GM19467 (cell line): ENCODE measurements around the gene SPSB2.
"Not testable (repeated sequence)": the region's sequence is repeated elsewhere in the genome, so short reads cannot be mapped to it uniquely, and the experiment has no call there.

Source experiments
- ATAC-seq: cut with Tn5 transposase; IDR thresholded peaks from one replicate; pipeline ENCODE4 v1.9.1; 2021; ENCODE audit warnings: mild to moderate bottlenecking, moderate library complexity; ENCODE audit not compliant: unreplicated experiment

The SPSB2 gene

DNA sequence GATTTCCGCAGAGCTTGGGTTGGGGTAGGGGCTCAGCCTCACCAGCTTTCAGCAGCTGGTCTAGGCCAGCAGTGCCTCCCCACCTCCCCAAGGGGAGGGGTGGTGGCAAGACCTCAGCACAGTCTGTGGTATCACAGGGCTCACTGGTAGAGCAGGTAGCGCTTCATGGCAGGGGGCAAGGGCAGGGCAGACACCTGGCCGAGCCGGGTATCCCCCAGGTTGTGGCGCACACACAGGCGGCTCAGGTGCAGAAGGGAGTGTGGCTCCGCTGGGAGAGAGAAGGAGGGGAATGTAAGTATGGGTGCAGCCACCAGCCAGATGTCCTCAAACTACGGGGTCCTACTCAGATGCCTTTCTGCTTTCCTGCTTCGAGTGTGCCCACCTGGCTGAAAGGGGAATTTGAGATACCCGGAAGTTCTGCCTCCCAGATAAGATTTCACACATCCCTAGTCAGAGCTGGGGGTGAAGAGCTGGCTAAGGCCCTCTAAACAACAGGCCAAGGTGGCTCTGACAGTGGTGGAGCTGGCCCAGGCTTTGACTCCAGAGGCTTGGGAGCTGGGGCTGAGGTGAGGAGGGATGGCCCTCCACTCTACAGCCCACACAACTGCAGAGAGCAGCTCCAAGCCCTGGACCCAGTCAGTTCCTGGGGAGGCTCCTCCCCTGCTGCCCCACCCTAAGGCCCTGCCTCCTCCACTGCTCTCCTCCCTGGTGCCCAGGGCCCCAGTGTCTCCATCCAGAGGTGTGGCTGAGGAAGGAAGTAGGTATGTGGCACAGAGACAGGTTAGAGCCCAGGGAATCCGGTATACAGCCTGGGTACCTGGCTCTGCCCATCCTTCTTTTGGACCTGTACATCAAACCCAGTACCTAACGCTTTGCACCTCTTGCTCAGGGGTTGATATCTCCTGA lies 1.8 kb downstream of the SPSB2 start:
- no peak for ATAC-seq

DNA sequence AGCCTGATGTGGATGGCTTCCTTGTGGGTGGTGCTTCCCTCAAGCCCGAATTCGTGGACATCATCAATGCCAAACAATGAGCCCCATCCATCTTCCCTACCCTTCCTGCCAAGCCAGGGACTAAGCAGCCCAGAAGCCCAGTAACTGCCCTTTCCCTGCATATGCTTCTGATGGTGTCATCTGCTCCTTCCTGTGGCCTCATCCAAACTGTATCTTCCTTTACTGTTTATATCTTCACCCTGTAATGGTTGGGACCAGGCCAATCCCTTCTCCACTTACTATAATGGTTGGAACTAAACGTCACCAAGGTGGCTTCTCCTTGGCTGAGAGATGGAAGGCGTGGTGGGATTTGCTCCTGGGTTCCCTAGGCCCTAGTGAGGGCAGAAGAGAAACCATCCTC lies 2.8 kb downstream of the SPSB2 start:
- ATAC-seq: not testable (repeated sequence)

GRCh38 chr12:6869049-6870021 lies 3.8 kb downstream of the SPSB2 start:
- no peak for ATAC-seq

- no peak for ATAC-seq
Observed at GRCh38 chr12:6868211-6869048, 4.7 kb downstream of the SPSB2 start.

- ATAC-seq: peak; percentile 46
Observed at GRCh38 chr12:6867413-6868210, 5.5 kb downstream of the SPSB2 start, which contains the start of gene TPI1. Gene TPI1, plus strand, starts transcription at chr12:6867531. Its CDS starts 36 bp downstream, at chr12:6867567.

DNA sequence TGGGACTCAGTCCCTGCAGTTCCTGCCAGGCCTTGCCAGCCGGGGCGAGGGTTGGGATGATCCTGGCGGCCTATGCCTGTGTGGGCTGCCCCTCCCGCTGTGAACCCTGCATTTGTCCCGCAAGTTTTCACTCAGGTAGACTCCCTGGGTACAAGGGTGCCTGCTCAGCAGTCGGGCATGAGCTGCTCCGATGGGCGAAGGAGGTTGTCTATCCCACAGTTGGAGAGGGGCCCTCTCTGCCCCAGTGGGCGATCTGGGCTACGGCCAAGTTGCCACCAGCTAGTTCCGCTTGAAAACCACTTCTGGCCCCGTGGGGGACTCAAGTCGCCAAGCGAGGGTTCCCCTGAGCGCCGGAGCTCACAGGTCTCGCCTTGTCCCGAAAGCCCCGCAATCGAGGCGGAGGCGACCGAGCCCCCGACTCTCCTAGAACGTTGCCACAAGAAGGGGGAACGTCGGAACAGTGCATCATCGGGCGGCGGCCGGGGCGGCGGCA lies 6.1 kb downstream of the SPSB2 start:
- ATAC-seq: peak; percentile 2

DNA sequence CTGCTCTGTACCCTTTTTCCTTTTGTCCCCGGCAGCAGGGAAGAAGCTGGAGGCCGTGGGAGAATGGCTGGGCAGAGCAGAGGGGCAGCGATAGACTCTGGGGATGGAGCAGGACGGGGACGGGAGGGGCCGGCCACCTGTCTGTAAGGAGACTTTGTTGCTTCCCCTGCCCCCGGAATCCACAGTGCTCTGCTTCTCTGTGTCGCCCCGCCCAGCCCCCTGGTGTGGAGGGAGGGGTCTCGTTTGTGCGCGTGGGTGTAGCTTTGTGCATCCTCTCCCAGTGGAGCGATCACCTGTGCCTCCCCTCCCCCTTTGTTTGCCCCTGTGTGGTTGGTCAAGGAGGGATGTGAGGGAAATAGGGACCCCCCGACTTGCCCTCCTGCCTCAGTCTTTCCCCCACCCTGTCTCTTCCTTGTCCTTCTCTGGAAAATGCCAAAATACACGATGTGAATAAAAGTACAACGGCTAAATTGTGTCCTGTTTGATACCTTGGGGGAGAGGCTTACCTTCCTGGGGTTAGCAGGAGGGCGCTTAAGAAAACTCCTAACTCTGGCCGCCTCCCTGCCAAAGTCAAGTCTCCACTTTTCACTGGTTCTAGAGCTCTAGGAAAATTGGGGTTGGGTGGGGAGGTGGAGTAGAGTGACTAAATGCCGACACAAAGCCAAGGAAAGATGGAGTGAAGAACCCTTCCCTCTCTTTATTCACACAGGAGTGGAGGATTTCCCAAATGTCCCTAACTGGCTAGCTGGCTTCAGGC lies 6.8 kb downstream of the SPSB2 start:
- ATAC-seq: no peak

- not testable (repeated sequence) for ATAC-seq
Observed at GRCh38 chr12:6865307-6865706, 7.8 kb downstream of the SPSB2 start.

GRCh38 chr12:6863586-6864321 lies 9.3 kb downstream of the SPSB2 start:
- no peak for ATAC-seq

GRCh38 chr12:6863033-6863432 lies 10.1 kb downstream of the SPSB2 start:
- ATAC-seq: no peak

GRCh38 chr12:6861391-6861790 lies 11.7 kb downstream of the SPSB2 start:
- no peak for ATAC-seq

- ATAC-seq: no peak
Observed at GRCh38 chr12:6860942-6861341, 12.2 kb downstream of the SPSB2 start.

GRCh38 chr12:6860116-6860515 lies 13.0 kb downstream of the SPSB2 start:
- no peak for ATAC-seq

DNA sequence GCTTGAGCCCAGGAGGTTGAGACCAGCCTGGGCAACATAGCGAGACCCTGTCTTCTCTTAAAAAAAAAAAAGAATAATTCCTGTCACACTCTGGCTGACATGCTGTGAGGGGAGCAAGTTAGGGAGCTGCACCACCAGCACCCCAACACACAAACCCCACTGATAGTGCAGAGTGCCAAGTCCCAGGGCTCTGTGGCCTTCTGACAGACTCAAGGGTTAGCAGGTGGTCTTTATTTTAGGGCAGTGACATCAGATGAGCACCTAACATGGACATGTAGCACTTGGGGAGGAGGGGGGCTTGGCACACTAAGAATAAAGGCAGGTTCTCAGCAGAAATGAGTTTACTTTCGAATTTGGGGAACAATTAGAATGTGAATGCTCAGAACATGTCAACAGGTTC lies 14.3 kb downstream of the SPSB2 start:
- no peak for ATAC-seq

- ATAC-seq: no peak
Observed at GRCh38 chr12:6855322-6855721, 17.8 kb downstream of the SPSB2 start.

DNA sequence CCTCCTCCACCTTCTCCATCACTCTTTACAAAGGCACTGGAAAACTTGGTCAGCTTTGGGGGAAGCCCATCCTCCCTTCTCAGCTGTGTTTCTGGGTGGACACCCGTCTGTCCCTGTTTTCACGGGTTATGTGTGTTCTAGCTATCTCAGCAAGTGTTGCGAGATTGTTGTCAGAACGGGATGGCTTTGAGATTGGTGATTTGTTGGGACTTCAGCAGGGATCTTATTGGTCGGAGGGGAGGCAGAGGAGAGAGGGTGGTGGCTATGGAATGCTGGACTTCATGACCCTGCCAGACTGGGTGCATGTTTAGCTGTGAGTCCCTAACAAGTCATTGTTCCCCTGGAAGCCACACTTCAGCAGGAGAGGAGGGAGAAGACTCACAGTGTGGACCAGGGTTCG lies 19.1 kb downstream of the SPSB2 start:
- no peak for ATAC-seq

DNA sequence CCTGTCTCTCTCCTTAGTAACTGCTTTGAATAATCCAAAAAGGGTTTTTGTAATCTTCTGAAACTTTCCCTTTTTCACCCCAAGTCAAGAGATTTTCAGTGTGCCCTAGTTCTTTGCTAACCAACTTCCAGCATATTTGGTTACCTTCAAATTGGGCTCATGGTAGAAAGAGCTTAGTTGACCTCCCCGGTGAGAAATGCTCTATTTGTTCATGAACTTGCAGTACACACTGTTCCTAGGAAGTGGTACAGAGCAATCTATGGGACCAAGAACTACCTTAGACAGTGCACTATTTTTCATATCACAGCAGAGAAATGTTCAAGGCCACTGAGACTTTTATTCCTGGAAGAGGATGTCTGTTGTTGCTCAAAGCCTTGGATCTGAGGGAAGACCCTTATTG lies 19.5 kb downstream of the SPSB2 start:
- no peak for ATAC-seq

DNA sequence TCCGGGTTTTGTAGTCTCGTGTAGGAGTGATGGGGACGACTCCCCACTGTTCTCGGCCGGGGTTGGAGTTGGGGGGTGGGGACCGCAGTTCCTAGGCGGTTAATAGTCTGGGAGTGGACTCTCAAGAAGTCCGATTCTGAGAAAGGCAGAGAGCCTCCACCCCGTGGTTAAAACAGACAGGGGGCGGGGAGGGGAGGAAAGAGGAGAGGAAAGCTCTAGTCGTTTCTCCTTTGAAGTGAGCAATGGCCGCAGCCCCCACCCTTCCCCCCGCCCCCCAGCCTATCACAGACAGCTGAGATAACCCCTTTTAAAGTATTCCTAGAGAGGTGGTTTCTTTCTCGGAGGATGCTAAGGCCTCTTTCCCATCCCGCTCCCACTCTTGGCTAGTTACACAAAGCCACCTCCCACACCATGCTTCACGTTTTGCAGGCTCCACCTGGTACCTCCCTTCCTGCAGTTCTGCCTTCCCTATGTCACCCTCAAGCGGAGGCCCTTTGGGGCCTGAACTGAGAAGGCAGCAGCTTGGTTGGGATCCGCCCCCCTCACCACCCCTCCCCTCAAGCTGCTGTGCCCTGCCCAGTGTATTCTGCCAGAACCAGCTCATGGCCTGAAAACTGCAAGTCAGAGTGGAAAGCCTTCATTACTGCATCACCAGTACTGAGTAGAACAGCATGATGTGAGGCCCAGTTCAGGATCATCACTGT lies 20.3 kb downstream of the SPSB2 start:
- ATAC-seq: no peak
